NCI-H774 (cell line): ENCODE measurements around the gene MTHFD1L.

ENCODE experiments used
- DNase-seq: peaks from one replicate; lab custom pipeline; 2025; lab: John Stamatoyannopoulos, UW

Gene MTHFD1L

DNA sequence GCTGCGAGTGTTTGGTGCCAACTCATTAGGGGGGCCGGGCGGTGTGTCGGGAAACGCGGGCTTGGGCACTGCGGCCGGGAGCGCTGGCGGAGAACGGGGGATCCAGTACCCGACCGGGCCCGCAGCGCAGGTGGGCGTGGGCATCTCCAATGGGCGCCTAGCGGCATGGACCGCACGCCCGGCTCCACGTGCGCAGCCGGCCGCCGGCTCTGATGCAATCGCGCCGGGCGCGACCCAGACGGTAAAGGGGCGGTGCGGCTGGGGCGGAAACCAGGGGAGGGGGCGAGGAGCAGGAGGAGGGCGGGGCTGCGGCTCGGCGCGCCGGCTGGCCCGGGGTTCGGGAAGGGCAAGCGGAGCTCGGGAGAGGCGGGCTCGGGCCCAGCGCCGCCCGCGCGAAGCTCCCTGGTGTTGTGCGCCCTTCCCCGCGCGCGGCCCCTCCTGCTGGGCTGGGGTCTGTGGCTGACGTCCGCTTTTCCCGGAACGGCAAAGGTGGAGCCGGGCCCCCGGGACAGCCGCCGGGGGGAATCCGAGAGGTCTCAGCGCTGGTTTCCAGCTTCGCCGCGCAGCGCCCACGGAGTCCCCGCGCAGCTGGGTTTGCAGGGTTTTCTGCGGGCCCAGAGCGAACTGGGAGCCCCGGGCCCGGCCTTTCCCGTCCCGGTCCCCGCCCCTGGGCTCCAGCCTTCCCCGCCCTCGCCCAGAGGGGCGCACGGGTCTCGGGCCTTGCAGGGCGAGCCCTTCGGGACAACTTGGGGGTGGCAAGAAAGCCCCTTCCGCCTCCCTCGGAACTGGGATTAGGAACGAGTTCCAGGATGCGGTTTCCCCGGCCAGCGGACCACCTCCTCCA lies 867 bp downstream of the MTHFD1L start:
- DNase-seq: peak; percentile 88

DNA sequence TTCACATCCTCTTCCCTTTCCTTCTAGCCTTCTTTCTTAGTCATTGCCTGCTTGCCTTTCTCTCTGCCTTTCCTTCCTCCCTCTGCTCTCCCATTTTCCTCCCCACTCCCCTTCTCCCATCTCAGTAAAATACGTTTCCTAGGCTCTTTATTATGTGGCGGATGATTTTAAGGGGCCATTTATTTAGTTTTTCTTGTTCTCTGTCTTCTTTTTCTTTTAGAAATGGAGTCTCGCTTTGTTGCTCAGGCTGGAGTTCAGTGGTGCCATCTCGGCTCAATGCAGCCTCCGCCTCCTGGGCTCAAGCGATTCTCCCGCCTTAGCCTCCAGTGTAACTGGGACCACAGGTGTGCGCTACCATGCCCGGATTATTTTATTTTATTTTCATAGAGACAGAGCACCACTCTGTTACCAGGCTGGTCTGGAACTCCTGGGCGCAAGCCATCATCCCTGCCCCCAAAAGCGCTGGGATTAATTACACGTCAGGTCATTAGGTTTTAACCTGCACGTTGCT lies 1.5 kb downstream of the MTHFD1L start:
- no peak for DNase-seq

DNA sequence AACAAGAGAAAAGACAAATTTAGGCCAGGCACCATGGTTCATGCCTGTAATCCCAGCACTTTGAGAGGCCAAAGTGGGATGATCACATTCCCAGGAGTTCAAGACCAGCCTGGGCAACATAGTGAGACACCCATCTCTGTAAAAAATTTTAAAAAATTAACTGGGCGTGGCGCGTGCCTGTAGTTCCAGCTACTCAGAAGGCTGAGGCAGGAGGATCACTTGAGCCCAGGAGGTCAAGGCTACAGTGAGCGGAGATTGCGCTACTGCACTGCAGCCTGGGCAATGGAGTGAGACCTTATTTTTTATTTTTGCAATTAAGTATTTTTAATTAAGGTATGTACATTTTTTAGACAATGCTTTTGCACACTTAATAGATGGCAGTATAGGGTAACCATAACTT lies 3.3 kb downstream of the MTHFD1L start:
- DNase-seq: no peak

DNA sequence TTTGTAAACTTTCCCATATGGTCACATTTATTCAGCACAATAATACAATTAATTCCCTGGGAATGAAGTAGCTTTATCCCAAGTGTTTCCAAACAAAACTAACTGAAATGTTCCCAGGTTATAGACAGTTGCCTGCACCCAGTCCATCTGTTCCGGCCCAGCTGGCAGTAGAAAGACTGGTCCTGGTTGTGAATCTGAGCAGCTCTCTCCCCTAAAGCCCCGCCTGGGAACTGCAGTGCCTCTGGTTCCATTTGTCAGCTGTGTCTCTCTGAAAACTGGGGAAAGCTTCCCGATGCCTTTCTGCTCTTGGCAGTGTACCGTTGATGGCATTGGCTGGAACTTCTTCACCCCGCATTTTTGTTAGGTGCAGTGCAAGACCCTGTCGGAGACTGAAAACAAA lies 8.7 kb downstream of the MTHFD1L start:
- DNase-seq: no peak

DNA sequence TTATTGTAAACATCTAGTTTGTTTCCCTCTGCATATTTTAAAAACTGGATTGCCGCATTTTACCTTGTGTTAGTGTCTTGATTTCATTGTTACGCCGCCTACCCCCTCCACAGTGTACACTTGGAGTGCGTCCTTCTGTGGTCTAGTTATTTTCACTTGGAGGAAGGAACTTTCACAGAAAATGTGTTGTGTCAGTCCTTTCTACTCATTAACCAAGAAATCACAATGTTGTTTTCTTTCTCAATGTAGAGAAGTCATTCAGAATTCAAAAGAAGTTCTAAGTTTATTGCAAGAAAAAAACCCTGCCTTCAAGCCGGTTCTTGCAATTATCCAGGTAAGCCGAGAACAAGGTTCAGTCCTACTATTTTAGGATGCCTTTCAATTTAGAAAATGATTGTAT lies 10.3 kb downstream of the MTHFD1L start:
- no peak for DNase-seq

DNA sequence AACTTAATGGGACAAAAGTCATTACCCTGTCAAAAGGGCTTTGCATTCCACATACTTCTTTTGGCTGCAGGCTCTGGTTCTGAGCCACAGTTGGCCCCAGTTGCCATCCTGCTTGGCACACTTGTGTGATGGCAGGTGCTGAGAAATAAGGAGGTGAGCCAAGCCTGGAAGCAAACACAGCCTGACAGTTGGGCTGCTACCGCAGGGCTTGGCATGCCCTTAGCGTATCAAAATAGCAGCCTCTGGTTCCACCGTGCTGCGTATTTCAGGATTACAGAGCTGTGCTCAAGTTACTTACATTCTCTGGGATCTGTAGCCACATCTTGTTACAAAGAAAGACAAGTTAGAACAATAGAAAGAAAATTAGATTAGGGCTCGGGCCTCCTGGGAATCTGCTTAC lies 11.1 kb downstream of the MTHFD1L start:
- DNase-seq: no peak

DNA sequence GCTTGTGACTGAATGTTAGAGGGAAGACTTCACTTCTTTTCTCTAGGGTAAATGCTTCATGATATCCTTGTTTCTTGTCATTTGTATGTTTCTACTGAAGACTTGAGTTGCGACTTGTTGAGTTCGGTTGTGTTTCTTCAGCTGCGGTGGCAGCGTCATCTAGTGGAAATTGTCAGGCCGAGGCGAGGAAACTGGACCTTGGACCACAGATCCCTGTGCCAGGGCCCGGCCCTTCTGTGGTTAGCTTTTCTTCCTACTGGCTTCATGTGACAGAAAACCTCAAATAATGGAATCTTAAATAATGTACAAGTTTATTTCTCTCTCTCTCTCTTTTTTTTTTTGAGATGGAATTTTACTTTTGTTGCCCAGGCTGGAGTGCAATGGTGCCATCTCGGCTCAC lies 12.4 kb downstream of the MTHFD1L start:
- no peak for DNase-seq

DNA sequence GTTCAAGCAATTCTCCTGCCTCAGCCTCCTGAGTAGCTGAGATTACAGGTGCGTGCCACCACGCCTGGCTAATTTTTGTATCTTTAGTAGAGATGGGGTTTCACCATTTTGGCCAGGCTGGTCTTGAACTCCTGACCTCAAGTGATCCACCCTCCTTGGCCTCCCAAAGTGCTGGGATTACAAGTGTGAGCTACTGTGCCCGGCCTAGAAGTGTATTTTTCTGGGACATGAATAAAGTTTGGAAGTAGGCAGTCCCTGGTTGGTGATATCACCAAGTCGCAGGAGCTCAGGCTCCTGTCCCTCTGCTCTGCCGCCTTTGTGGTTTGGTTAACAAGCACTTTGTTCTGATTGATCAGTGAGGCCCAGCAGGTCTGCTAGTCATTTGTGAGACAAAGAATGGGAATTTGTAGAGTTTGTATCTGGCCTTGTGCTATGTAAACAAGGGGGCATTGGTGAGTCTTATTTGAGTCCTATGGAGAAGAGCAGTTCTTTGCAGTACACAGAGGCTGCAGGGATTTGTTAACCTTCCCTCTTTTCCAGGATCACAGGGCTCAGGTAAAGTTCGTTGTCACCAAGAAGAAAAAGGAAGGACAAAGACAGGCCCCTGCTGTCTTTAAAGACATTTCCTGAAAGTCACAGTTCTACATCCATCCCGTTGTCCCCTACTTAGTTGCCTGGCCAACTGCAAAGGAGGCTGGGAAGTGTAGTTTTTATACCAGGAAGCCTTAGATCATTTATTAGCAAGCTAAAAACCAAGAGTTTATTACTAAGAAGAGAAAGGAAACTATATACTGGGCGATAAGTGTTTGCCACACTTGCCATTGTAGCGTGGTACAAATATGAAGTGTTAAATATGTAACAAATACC lies 13.1 kb downstream of the MTHFD1L start:
- DNase-seq: no peak

DNA sequence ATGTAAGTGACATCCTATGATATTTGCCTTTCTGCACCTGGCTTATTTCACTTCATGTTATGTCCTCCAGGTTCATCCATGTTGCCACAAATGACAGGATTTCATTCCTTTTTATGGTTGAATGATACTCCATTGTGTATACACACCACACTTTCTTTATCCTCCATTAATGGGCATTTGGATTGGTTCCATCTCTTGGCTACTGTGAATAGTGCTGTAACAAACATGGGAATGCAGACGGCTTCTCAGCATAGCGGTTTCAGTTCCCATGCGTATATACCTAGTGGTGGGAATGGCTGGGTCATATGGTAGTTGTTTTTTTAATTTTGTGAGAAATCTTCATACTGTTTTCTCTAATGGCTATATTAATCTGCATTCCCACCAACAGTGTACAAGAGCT lies 14.8 kb downstream of the MTHFD1L start:
- peak; percentile 38 for DNase-seq

DNA sequence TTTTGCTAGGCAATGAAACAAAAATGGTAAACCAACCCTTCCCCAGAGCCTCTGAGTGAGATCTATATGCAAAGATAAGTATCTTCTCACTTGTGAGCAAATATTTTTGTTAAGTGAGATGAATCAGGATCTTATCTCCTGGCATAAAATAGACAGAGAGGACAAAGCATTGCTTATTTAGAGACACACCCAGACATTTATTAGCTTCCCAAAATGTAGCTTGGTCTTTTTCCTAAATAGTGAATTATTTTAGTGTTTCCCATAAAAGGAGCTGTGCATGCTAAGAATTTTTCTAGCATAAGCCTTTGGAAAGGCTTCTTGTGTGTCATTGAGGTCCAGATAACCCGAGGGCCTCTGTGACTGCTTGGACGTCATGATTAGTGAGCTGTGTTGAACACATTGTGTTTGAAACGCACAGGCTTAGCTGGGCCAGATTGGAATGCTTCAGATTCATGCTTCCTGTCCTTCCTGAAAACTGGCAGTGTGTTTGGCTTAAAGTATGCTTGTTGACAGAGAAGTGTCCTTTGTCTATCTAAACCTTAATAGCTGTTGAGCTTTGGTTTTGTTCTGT lies 16.5 kb downstream of the MTHFD1L start:
- DNase-seq: peak; percentile 20

DNA sequence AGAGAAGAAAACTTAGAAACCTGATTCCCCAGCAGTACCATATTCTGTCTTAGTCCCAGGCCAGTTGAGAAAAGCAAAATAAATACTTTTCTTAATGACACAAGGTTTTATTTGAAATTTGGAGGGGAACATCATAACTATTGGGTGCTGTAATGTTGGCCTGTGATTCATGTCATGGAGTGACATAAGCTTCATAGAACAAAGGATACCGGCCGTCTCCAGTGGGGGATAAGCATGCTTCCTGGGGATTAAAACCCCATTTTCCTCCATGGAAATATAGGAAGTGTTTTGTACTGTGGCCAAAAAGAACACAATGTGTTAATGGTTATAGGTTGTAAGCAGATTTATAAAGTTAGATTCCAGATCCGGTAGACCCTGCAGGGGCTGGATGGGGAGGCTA lies 18.0 kb downstream of the MTHFD1L start:
- no peak for DNase-seq

DNA sequence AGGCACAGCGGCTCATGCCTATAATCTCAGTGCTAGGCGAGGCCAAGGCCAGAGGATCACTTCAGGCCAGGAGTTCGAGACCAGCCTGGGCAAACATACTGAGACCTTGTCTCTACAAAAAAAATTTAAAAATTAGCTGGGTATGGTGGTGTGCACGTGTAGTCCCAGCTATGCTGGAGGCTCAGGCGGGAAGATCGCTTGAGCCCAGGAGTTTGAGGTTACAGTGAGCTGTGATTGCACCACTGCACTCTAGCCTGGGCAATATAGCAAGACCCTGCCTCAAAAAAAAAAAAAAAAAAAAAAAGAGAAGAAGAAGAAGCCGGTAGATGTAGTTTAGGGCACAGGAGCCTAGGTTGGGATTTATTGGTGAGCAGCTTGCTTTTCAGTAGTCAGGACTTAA lies 20.7 kb downstream of the MTHFD1L start:
- no peak for DNase-seq

DNA sequence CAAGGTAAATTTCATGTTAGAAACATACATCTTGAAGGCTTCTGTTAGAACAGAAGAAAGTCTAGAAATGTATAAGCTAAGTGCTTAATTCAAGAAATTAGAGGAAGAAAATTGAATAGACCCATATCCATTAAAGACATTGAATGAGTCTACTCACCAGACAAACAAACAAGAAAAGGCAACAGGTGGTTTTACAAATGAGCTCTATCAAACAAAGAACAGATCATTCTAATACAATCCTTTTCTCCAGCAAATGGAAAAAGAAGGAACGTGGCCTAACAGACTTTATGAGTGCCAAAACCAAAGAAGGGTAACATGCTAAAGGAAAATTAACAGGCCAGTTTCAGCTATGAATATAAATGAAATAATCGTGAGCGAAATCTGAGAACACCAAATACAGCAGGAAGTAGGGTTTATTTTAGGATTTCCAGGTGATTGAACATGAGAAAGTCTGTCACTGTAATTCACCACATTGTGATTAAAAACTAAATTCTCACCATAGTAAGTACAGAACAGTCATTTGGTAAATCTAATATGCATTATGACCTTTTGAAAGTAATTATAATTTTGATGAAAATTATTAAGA lies 22.6 kb downstream of the MTHFD1L start:
- DNase-seq: no peak

DNA sequence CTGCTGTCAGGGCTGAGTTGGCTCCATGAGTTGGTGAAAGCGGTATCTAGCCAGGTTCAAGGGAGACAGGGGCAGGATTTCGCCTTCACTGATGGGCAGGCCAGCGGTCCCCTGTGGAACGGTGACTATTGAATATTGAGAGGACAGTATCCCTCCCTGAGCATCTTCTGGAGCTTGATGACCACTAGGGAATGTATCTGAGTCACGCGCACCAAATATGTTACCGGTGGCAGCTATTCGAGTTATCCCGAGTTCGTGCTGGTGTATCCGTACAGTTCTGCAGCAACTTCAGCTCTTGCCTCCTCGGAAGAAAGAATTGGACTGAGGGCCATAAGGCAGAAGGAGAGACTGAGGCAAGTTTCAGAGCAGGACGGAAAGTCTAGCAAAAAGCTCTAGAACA lies 24.8 kb downstream of the MTHFD1L start:
- DNase-seq: no peak

DNA sequence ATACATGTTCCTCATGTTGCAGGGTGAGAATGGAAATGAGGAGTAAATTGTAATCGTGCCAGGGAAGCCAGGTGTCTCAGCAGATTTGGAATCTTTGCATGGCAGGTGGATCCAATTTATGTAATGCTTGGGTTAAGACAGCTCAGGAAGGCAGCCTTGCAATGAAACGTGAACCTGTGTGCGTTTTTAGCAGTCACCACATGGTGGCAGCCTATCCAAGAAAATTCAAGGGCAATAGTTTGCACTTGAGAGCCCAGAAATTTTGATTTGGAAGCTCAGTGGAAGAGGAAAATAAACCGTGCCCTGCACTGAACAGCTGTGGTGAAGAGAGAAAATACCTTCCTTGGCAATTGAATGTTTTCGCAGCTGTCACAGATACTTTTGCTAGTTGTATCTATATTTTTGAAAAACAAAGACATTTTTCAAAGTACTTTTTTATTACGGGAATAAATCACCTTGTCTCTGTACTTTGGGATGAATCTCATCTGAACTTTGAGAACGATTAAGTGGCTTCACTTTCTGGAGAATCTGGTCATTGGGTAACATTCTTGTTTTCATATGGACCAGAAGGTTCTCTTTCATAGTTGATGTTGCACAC lies 26.5 kb downstream of the MTHFD1L start:
- peak; percentile 76 for DNase-seq

DNA sequence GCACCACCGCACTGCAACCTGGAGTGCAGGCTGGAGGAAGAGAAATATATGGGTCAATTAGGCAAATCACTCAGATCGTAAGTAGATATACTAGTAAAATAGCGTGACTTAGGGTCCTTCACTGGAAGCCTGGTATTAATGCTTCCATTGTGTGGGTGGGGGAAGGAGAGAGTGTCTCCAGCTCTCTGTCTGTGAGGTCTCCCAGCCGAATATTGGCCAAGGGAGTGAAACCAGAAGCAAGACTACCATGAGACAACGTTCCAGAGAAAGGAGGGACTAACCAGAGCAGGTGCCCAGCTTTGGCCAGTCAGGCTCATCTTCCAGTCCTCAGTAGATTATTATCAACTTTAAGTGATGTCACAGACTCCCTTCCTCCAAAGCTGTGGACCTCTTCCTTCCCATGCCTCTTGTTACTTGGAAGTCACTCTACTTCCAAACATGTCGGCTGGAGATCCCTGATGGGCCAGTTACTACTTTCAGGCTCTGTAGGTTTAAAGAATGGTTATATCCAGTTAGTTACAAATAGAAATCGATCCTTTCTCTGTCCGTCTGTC lies 28.8 kb downstream of the MTHFD1L start:
- DNase-seq: no peak

DNA sequence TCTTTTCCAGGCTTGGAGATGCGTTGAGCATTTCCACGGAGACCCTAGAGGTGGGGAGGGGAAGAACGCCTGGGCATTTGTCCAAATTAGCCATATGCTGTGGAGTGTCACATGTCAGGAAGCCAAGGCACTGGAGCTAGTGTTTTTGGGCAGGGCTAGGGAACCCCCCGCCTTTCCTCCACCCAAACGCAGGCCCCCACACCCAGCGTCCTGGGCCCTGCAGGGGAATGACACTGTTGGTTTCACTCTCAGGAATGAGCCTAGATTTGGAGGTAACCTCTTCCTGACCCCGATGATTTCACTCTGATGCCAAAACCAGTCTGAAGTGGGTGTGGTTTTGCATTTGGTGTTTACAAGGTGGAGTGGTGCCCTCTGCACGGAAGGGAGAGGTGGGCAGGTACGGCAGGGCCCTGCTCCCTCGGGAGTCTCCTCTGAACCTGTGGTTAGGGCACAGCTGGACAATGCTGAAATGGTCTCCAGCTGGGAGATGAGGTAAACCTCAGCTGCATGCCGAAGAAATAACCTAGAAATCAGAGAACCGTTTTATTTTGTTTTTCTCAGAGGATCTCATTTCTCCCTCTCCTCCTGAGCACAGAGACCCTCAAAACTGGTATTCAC lies 29.5 kb downstream of the MTHFD1L start:
- no peak for DNase-seq

DNA sequence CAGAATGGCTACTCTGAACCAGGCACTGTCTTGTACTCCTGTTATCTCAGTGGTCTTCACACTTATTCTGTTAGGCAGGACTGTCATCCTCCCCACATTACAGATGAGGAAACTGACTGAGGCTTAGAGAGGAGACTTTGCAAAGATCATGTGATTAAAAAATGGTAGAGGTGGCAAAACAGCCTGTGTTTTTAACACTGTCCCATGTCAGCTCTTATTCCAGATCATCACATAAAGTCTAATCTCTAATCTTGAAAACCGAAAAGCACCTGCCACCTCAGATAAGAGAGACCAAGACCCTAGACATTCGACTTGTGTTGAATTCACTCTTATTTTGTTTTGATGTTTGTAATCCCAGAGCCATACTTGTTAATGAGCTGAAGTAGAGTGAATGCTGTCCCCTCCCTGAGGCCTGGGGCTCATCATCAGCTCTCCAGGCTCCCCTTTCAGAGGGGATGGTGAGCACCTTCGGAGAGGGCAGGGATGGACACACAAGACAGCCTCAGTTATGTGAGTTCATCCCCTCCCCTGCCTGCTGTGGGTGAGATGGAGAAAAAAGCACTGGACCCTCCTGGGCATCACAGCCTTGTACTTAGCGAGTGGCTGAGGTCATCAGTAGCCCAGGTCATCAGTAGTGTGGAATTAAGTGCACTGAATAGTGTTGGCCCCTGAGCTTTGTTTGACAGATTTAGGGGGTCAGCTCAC lies 30.6 kb downstream of the MTHFD1L start:
- no peak for DNase-seq

DNA sequence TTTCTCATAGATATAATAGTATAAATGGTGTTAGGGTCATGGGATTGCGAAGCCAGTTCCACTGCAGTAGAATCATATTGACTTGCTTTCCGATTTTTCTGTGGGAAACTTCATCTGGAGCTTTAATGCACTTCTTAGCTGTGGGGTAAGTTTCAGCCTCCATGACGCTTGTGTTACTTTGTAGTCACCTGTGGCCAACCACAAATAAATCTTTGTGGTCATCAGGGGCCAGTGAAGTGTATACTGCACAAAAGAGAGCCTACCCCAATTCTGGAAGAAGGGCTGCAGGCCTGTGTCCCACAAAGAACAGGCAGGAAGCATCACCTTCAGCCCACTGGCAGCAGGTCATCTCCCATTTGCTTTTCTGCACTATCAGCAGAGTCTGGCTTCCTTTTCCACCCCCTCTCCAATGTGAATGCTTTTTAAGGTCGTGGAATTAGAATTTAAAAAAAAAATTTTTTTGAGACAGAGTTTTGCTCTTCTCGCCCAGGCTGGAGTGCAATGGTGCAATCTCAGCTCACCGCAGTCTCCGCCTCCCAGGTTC lies 32.0 kb downstream of the MTHFD1L start:
- DNase-seq: no peak
